HCT116 (cell line): ENCODE measurements around the gene ZNF155. TPM values are rescaled to one million over a fixed set of nuclear protein-coding genes. Genes with fewer than 3 reads are reported as not detected.

ENCODE experiments used
- ATAC-seq: fragments of 200-7000 bp; cut with Tn5 transposase; 2 replicates; pipeline ENCODE4 v1.9.1; 2020; ENCODE audit warnings: mild to moderate bottlenecking, moderate library complexity
- BruUV-seq: library from RNA; stranded (reverse); fragments of 400-500 nt; replicated peaks from 2 replicates; lab custom pipeline; 2021; lab: Mats Ljungman, UMichigan
- CTCF ChIA-PET: fragments of 300-600 bp; sonication (Branson Sonifier 250); formaldehyde crosslinking; loops from one replicate; lab custom pipeline; 2021; ENCODE audit warnings: antibody characterized with exemption; lab: Charles Lee
- POLR2A ChIA-PET: fragments of 300-600, 350-600 bp; sonication (Branson Sonifier 250); formaldehyde crosslinking; loops from one replicate; lab custom pipeline; 2021; ENCODE audit warnings: antibody characterized with exemption; lab: Charles Lee
- RAD21 ChIA-PET, 2 experiments: fragments of 300-600 bp; sonication (Branson Sonifier 250); formaldehyde crosslinking; loops; one replicate each; lab custom pipeline; 2023; ENCODE audit warnings: low total read pairs in 2 of 2; ENCODE audit not compliant: uncharacterized antibody in 2 of 2, unreplicated experiment in 2 of 2, low non-redundant PET in 1 of 2; lab: Charles Lee
- DNase-seq: peaks from one replicate; pipeline ENCODE4 v3.0.0-alpha.2; 2010; ENCODE audit warnings: low read depth, low spot score
- H2AFZ ChIP-seq: fragments of 200-600 bp; shearing (Covaris generic), sonication (generic); 2 replicates; pipeline ENCODE4 v1.6.1; 2017; ENCODE audit warnings: low read depth, mixed run types, mixed read lengths, antibody characterized with exemption, low read length; ENCODE audit not compliant: poor library complexity, severe bottlenecking
- H3K27ac ChIP-seq: 2 replicates; pipeline ENCODE4 v1.5.1; 2012; ENCODE audit warnings: low read depth, low read length
- H3K27me3 ChIP-seq: fragments of 200-600 bp; sonication (generic); 2 replicates; pipeline ENCODE4 v1.6.1; 2016; ENCODE audit warnings: mixed run types, low read length, mixed read lengths; ENCODE audit not compliant: insufficient read depth
- H3K36me3 ChIP-seq, 2 experiments: fragments of 200-500 bp in 1 of 2; fragments of 200-600 bp in 1 of 2; sonication (Bioruptor generic) in 1 of 2; sonication (generic) in 1 of 2; 2 replicates each; pipeline versions ENCODE4 v1.5.1 to v1.6.1; 2014 to 2016; ENCODE audit warnings: low read length in 2 of 2, inconsistent platforms in 1 of 2, mixed read lengths in 1 of 2, mixed run types in 1 of 2; ENCODE audit not compliant: insufficient read depth in 2 of 2, control insufficient read depth in 1 of 2
- H3K4me1 ChIP-seq, 2 experiments: fragments of 200-600 bp in 1 of 2; sonication (generic) in 1 of 2; 2 replicates each; pipeline versions ENCODE4 v1.5.1 to v1.6.1; 2012 to 2017; ENCODE audit warnings: low read length in 2 of 2, inconsistent platforms in 1 of 2, mild to moderate bottlenecking in 1 of 2, mixed read lengths in 1 of 2, mixed run types in 1 of 2, moderate library complexity in 1 of 2; ENCODE audit not compliant: insufficient read depth in 2 of 2, control insufficient read depth in 1 of 2
- H3K4me2 ChIP-seq: fragments of 200-600 bp; sonication (generic); 2 replicates; pipeline ENCODE4 v1.6.1; 2017; ENCODE audit warnings: mixed run types, low read length, mixed read lengths
- H3K4me3 ChIP-seq, 2 experiments: fragments of 200-600 bp in 1 of 2; sonication (generic) in 1 of 2; replicated peaks in 1 of 2; 2 replicates each; pipeline ENCODE4 v1.5.1; 2011 to 2016; ENCODE audit warnings: low read length in 2 of 2, control low read depth in 1 of 2, low read depth in 1 of 2, mild to moderate bottlenecking in 1 of 2, mixed read lengths in 1 of 2, mixed run types in 1 of 2
- H3K79me2 ChIP-seq: fragments of 200-600 bp; sonication (generic); 2 replicates; pipeline ENCODE4 v1.6.1; 2017; ENCODE audit warnings: mild to moderate bottlenecking, mixed run types, low read length, moderate library complexity, mixed read lengths; ENCODE audit not compliant: insufficient read depth
- H3K9ac ChIP-seq: fragments of 200-600 bp; sonication (generic); 2 replicates; pipeline ENCODE4 v1.6.1; 2016; ENCODE audit warnings: low read length, mixed read lengths
- H3K9me2 ChIP-seq: fragments of 200-600 bp; sonication (generic), shearing (Covaris generic); 2 replicates; pipeline ENCODE4 v1.6.1; 2017; ENCODE audit warnings: mixed run types, mild to moderate bottlenecking, moderate library complexity; ENCODE audit not compliant: insufficient read depth
- H3K9me3 ChIP-seq, 2 experiments: fragments of 200-500 bp in 1 of 2; fragments of 200-600 bp in 1 of 2; sonication (Bioruptor generic) in 1 of 2; sonication (generic) in 1 of 2; 2 replicates each; pipeline ENCODE4 v1.6.1; 2014 to 2017; ENCODE audit warnings: low read length in 2 of 2, mixed read lengths in 2 of 2, inconsistent platforms in 1 of 2, low read depth in 1 of 2, mild to moderate bottlenecking in 1 of 2, mixed run types in 1 of 2, moderate library complexity in 1 of 2; ENCODE audit not compliant: control insufficient read depth in 1 of 2, insufficient read depth in 1 of 2
- H4K20me1 ChIP-seq: fragments of 200-600 bp; sonication (generic), shearing (Covaris generic); 2 replicates; pipeline ENCODE4 v1.6.1; 2017; ENCODE audit warnings: mixed run types, mild to moderate bottlenecking, moderate library complexity; ENCODE audit not compliant: insufficient read depth
- CEBPB ChIP-seq: IDR thresholded peaks from 2 replicates; pipeline ENCODE4 v1.6.1; 2012; ENCODE audit warnings: low read depth
- RAD21 ChIP-seq: IDR thresholded peaks from 2 replicates; pipeline ENCODE4 v1.6.1; 2012; ENCODE audit warnings: low read depth, mild to moderate bottlenecking
- intact Hi-C: fragments of 100-400 bp; cut with micrococcal nuclease; formaldehyde crosslinking; loops from 2 replicates; pipeline ENCODE4 v1.10.0; 2022
- total RNA-seq: library from RNA; stranded (reverse); gene quantifications from one replicate; pipeline ENCODE4 v1.2.1, GENCODE V29; 2021; ENCODE audit not compliant: unreplicated experiment
- TF ChIP-seq, protein P1 (sequence below): IDR thresholded peaks from 2 replicates; pipeline ENCODE4 v1.6.1; 2012

The ZNF155 gene
- total RNA-seq, 1 experiment from 2014 or later = 2.2 TPM

DNA sequence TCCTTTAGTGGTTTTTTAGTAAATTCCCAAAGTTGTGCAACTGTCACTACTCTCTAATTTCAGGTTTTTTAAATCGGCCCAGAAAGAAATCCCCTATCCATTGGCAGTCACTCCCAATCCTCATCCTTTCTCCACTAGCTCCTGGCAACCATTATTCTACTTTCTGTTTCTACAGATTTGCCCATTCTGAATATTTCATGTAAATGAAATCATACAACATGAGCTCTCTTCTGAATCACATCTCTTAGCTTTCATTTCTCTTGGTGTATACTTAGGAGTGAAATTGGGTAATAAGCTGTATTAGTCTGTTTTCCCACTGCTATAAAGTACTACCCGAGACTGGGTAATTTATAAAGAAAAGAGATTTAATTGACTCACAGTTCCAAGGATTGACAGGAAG is 58.2 kb downstream of the ZNF155 start:
- Histone ChIP-seq H3K79me2 (no peaks in the 10 kb centered on the region), H3K27me3 (no peaks in the 10 kb centered on the region), H3K9me2 (no peaks in the 10 kb centered on the region), H3K9me3 (no peaks in the 10 kb centered on the region), H3K36me3 (no peaks in the 10 kb centered on the region), H3K9ac (no peak overlapping the region), H3K4me1 (no peaks in the 10 kb centered on the region), H3K27ac (no peak overlapping the region), H2AFZ (no peak overlapping the region), H4K20me1 (no peaks in the 10 kb centered on the region), H3K4me3 (no peak overlapping the region), H3K4me2 (no peak overlapping the region)
- BruUV-seq = no TSS peak
- RAD21 ChIA-PET = no interaction called here
- no peak for TF ChIP-seq RAD21
- TF ChIP-seq, protein P1, sequence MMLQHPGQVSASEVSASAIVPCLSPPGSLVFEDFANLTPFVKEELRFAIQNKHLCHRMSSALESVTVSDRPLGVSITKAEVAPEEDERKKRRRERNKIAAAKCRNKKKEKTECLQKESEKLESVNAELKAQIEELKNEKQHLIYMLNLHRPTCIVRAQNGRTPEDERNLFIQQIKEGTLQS = no peak
- TF ChIP-seq CEBPB = no peak
- intact Hi-C loops = no loop called here
- DNase-seq (no peak), ATAC-seq (no peak)
- CTCF ChIA-PET = no interaction called here
- POLR2A ChIA-PET = no interaction called here

Other genes starting within 250 kb of the ZNF155 start
- gene SMG9, start 229.2 kb upstream of the ZNF155 start, total RNA-seq = 80.2 TPM
- gene KCNN4, start 203.2 kb upstream of the ZNF155 start, total RNA-seq = 72.9 TPM
- 7.6 TPM for gene LYPD5, start 181.7 kb upstream of the ZNF155 start, total RNA-seq
- 7.6 TPM for gene ZNF283, start 156.9 kb upstream of the ZNF155 start, total RNA-seq
- not detected for gene ZNF404, start 100.2 kb upstream of the ZNF155 start, total RNA-seq
- 15.2 TPM for gene ZNF45, start 48.9 kb upstream of the ZNF155 start, total RNA-seq
- 2.5 TPM for gene ZNF221, start 33.0 kb upstream of the ZNF155 start, total RNA-seq
- gene ZNF230, start 18.8 kb downstream of the ZNF155 start, total RNA-seq = 2.8 TPM
- 3.0 TPM for gene ZNF222, start 41.2 kb downstream of the ZNF155 start, total RNA-seq
- 0.27 TPM for gene ZNF223, start 67.8 kb downstream of the ZNF155 start, total RNA-seq
- not detected for gene ZNF284, start 88.0 kb downstream of the ZNF155 start, total RNA-seq
- gene ZNF224, start 110.2 kb downstream of the ZNF155 start, total RNA-seq = 15.1 TPM
- 2.8 TPM for gene ZNF225, start 129.2 kb downstream of the ZNF155 start, total RNA-seq
- 3.4 TPM for gene ZNF234, start 157.4 kb downstream of the ZNF155 start, total RNA-seq
- gene ZNF226, start 180.9 kb downstream of the ZNF155 start, total RNA-seq = 17.4 TPM
- 14.4 TPM for gene ZNF227, start 228.3 kb downstream of the ZNF155 start, total RNA-seq